Measurements from ENCODE around the gene CCDC92B. TPM values are rescaled to one million over a fixed set of nuclear protein-coding genes. Genes with fewer than 3 reads are reported as not detected.
A peak's percentile ranks its signal among the peaks of the same experiment; 100 is the strongest.

CCDC92B gene
- total and polyA plus RNA-seq, 2 of the 13 experiments (the other 11 are each of a cell fraction or from before 2014, with no cell fraction given), result not detected

DNA sequence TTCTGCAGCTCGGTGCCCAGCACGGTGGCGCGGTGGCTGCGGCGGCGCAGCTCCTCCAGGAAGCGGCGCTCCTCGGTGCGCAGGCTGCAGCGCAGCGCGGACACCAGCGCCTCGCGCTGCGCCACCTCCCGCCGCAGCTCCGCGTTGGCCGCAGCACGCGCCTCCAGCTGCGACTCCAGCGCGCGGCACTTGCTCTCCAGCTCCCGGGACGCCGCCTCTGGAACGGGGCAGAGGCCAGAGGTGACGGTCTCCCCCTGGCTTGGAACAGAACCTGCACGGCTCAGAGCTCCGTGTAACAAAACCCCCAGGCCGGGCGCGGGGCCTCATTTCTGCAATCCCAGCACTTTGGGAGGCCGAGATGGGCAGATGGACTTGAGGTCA, 24.7 kb downstream of the CCDC92B start:
- no peak overlapping the region for H3K9ac ChIP-seq (ENCODE audit: insufficient read depth, low read depth, low read length)
- TF ChIP-seq ZNF567 (CRISPR knock-in tag; IDR thresholded peaks at IDR 0.05; ENCODE audit: borderline replicate concordance) (0 out of 2 replicates have a peak, but pooled peaks have one; percentile 36), ARHGAP35 (CRISPR knock-in tag; IDR thresholded peaks at IDR 0.05; ENCODE audit: borderline replicate concordance) (no peak), ZNF225 (CRISPR knock-in tag; IDR thresholded peaks at IDR 0.05) (no peak), CCDC6 (CRISPR knock-in tag; IDR thresholded peaks at IDR 0.05) (peak; percentile 49; the same call in 1 of the 2 replicates), ELF3 (CRISPR knock-in tag; IDR thresholded peaks at IDR 0.05) (0 out of 2 replicates have a peak, but pooled peaks have one; percentile 19), ZNF431 (CRISPR knock-in tag; IDR thresholded peaks at IDR 0.05; ENCODE audit: borderline replicate concordance, low read depth) (0 out of 2 replicates have a peak, but pooled peaks have one; percentile 30), ZNF33A (CRISPR knock-in tag; IDR thresholded peaks at IDR 0.05; ENCODE audit: borderline replicate concordance) (no peak), ZFP41 (CRISPR knock-in tag; IDR thresholded peaks at IDR 0.05; ENCODE audit: borderline replicate concordance) (peak; percentile 71; the same call in 1 of the 2 replicates), SP4 (CRISPR knock-in tag; IDR thresholded peaks at IDR 0.05) (peak; percentile 67), ZMAT3 (CRISPR knock-in tag; conservative IDR thresholded peaks at IDR 0.05) (0 out of 2 replicates have a peak, but pooled peaks have one; percentile 34), KDM5B (CRISPR knock-in tag; IDR thresholded peaks at IDR 0.05; ENCODE audit: borderline replicate concordance) (peak; percentile 22; the same call in 1 of the 2 replicates), KAT7 (CRISPR knock-in tag; IDR thresholded peaks at IDR 0.05; ENCODE audit: borderline replicate concordance) (no peak)
- TF ChIP-seq, protein P1, sequence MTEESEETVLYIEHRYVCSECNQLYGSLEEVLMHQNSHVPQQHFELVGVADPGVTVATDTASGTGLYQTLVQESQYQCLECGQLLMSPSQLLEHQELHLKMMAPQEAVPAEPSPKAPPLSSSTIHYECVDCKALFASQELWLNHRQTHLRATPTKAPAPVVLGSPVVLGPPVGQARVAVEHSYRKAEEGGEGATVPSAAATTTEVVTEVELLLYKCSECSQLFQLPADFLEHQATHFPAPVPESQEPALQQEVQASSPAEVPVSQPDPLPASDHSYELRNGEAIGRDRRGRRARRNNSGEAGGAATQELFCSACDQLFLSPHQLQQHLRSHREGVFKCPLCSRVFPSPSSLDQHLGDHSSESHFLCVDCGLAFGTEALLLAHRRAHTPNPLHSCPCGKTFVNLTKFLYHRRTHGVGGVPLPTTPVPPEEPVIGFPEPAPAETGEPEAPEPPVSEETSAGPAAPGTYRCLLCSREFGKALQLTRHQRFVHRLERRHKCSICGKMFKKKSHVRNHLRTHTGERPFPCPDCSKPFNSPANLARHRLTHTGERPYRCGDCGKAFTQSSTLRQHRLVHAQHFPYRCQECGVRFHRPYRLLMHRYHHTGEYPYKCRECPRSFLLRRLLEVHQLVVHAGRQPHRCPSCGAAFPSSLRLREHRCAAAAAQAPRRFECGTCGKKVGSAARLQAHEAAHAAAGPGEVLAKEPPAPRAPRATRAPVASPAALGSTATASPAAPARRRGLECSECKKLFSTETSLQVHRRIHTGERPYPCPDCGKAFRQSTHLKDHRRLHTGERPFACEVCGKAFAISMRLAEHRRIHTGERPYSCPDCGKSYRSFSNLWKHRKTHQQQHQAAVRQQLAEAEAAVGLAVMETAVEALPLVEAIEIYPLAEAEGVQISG (CRISPR knock-in tag; IDR thresholded peaks at IDR 0.05), result peak; percentile 64; the same call in 1 of the 2 replicates
- TF ChIP-seq, protein P2, sequence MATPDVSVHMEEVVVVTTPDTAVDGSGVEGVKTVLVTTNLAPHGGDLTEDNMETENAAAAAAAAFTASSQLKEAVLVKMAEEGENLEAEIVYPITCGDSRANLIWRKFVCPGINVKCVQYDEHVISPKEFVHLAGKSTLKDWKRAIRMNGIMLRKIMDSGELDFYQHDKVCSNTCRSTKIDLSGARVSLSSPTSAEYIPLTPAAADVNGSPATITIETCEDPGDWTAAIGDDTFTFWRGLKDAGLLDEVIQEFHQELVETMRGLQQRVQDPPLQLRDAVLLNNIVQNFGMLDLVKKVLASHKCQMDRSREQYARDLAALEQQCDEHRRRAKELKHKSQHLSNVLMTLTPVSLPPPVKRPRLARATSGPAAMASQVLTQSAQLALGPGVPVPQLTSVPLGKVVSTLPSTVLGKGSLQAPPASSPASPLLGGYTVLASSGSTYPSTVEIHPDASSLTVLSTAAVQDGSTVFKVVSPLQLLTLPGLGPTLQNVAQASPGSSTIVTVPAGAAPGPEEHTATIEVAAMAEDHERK (CRISPR knock-in tag; IDR thresholded peaks at IDR 0.05; ENCODE audit: low read depth), result no peak
- TF ChIP-seq, protein P3, sequence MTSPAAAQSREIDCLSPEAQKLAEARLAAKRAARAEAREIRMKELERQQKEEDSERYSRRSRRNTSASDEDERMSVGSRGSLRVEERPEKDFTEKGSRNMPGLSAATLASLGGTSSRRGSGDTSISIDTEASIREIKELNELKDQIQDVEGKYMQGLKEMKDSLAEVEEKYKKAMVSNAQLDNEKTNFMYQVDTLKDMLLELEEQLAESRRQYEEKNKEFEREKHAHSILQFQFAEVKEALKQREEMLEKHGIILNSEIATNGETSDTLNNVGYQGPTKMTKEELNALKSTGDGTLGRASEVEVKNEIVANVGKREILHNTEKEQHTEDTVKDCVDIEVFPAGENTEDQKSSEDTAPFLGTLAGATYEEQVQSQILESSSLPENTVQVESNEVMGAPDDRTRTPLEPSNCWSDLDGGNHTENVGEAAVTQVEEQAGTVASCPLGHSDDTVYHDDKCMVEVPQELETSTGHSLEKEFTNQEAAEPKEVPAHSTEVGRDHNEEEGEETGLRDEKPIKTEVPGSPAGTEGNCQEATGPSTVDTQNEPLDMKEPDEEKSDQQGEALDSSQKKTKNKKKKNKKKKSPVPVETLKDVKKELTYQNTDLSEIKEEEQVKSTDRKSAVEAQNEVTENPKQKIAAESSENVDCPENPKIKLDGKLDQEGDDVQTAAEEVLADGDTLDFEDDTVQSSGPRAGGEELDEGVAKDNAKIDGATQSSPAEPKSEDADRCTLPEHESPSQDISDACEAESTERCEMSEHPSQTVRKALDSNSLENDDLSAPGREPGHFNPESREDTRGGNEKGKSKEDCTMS (CRISPR knock-in tag; conservative IDR thresholded peaks at IDR 0.05), result no peak
- TF ChIP-seq, protein P4, sequence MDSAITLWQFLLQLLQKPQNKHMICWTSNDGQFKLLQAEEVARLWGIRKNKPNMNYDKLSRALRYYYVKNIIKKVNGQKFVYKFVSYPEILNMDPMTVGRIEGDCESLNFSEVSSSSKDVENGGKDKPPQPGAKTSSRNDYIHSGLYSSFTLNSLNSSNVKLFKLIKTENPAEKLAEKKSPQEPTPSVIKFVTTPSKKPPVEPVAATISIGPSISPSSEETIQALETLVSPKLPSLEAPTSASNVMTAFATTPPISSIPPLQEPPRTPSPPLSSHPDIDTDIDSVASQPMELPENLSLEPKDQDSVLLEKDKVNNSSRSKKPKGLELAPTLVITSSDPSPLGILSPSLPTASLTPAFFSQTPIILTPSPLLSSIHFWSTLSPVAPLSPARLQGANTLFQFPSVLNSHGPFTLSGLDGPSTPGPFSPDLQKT (CRISPR knock-in tag; IDR thresholded peaks at IDR 0.05; ENCODE audit: borderline replicate concordance), result no peak

More for the DNA sequence above, 24.7 kb downstream of the CCDC92B start:
- 7% methylated on average over 3 of the region's 40 CpGs for WGBS (ENCODE audit: low lambda C conversion rate)
- Histone ChIP-seq H2AFZ (ENCODE audit: low read length) (no peak overlapping the region), H3K36me3 (replicated peaks in 1 of 2; ENCODE audit: control insufficient read depth in 1 of 2, insufficient read depth in 2 of 2, low read length in 2 of 2) (no peaks in the 10 kb centered on the region), H3K4me1 (ENCODE audit: insufficient read depth, low read length) (no peaks in the 10 kb centered on the region), H3K4me3 (replicated peaks in 1 of 3; ENCODE audit: insufficient read depth in 1 of 3, low read depth in 2 of 3, low read length in 3 of 3) (no peak overlapping the region; a peak in 1 of 6 replicates), H3K27ac (ENCODE audit: extremely low read length, insufficient read depth, low read length) (no peak overlapping the region), H4K20me1 (ENCODE audit: insufficient read depth, low read length) (no peaks in the 10 kb centered on the region), H3K27me3 (ENCODE audit: control insufficient read depth in 1 of 2, insufficient read depth in 2 of 2, low read length in 2 of 2) (peaks cover 7 to 24% of the 10 kb centered on the region in 2 experiments; a peak in 4 of 5 replicates), H3K9me3 (ENCODE audit: low read length) (no peaks in the 10 kb centered on the region), H3K79me2 (ENCODE audit: insufficient read depth, low read length) (no peaks in the 10 kb centered on the region), H3K4me2 (ENCODE audit: low read depth, low read length) (no peak overlapping the region; the same call in 1 of the 2 replicates)
- FAIRE-seq, result no peak
- ChIA-PET POLR2A (interaction anchor here (1.1 kb wide), 1 partner anchor 15 kb away, joined by 7 read pairs; no protein-coding TSS in a partner anchor), CTCF (ENCODE audit: low intra/inter-chr PET ratio, low total read pairs) (no interaction called here)
- intact Hi-C loops (cut with micrococcal nuclease; ENCODE audit: unreplicated experiment), result no loop called here
- BruUV-seq (replicated peaks), result no TSS peak
- in situ Hi-C loops (cut with HindIII; ENCODE audit: extremely low pct_ligation_motif_present, low pct_unique_long_range_greater_than_20kb), result no loop called here
- no peak for DNase-seq (ENCODE audit: low spot score)
- ATAC-seq, result peak; percentile 77
